Urothelium cell line (cell line): Measurements from ENCODE around the gene CRCP.
"Not testable (repeated sequence)": the region's sequence is repeated elsewhere in the genome, so short reads cannot be mapped to it uniquely, and the experiment has no call there.

ENCODE experiments used
- DNase-seq: peaks from one replicate; pipeline ENCODE4 v3.0.0; 2011; ENCODE audit warnings: low spot score, mixed read lengths
- FAIRE-seq: peaks from 2 replicates; lab custom pipeline; 2011; peaks lifted over from hg19 to GRCh38; lab: Jason Lieb, UNC

CRCP gene

DNA sequence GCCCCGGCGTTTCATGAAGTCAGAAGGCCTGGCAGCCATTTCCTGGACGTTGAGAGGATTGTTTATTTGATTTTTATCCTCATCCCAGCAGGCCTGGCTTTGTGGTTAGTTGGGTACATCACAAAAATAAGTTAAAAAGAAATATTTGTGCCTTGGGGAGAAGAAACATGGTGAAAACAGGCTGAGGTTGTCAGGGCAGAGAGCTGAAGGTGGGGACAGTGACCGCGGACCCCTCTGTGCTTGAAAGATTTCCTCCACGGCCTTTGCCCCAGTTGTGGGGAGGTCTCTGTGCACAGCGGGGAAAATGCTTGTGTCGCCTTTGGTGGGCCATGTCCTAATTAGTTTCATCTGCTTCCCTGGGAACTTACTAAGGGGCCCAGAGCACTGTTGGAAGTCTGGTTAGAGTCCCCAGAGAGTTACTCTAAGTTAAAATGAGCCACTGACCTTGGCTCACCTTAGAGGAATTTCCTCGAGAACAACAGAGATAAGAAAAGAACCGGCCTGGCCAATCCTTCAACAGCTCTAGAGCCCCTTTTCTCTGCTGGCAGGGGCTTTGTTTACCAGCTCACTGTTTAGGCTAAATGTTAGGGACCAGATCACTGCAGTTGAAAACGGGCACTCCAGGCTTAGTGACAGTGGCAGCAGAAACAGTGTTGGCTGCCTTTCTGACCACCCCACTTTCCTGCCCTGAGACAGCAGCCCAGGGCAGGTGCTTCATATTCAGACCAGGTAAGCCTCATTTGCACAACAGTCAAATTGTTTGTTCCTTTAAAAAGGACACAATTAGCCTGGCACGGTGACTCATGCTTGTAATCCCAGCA is 37.9 kb downstream of the CRCP start:
- FAIRE-seq = no peak
- no peak for DNase-seq

- FAIRE-seq = no peak
- DNase-seq = no peak
Observed at GRCh38 chr7:66153691-66154090, 39.0 kb downstream of the CRCP start.

DNA sequence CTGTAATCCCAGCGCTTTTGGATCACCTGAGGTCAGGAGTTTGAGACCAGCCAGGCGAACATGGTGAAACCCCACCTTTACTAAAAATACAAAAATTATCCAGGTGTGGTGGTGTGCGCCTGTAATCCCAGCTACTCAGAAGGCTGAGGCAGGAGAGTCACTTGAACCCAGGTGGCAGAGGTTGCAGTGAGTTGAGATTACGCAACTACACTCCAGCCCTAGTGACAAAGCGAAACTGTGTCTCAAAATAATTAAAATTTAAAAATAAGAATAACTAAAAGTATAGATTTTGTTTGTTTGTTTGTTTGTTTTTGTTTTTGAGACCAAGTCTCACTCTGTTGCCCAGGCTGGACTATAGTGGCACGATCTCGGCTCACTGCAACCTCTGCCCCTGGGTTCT is 41.4 kb downstream of the CRCP start:
- DNase-seq, FAIRE-seq: not testable (repeated sequence)

GRCh38 chr7:66157060-66157459 is 42.4 kb downstream of the CRCP start:
- FAIRE-seq (no peak), DNase-seq (no peak)

GRCh38 chr7:66162622-66163021 is 48.0 kb downstream of the CRCP start:
- DNase-seq = no peak
- FAIRE-seq = no peak

DNA sequence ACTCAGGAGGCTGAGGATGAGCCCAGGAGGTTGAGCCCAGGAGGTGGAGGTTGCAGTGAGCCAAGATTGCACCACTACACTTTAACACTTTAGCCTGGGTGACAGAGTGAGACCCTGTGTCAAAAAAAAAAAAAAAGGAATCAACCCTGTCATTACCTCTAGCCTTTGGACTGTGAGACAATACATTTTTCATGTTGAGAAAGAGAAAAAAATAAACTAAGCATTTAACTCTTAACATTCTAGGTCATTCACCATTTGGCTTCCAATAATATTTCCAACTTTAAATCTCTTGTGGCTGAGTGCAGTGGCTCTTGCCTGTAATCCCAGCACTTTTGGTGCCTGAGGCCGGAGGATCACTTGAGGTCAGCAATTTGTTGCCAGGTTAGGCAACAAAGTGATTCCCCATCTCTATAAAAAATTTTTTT is 48.6 kb downstream of the CRCP start:
- DNase-seq (no peak), FAIRE-seq (no peak)

DNA sequence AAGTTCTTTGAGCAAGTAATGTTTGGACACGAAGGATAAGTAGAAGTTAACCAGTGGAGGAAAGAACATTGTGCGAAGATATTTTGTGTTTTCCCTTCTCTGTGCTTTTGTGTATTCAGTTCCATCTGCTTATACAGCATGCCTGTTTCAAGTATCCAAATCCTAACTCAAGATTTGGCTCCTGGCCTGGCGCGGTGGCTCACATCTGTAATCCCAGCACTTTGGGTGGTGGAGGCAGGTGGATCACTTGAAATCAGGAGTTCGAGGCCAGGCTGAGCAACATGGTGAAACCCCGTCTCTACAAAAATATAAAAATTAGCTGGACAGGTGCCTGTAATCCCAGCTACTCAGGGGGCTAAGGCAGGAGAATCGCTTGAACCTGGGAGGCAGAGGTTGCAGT is 49.7 kb downstream of the CRCP start:
- no peak for DNase-seq
- no peak for FAIRE-seq

DNA sequence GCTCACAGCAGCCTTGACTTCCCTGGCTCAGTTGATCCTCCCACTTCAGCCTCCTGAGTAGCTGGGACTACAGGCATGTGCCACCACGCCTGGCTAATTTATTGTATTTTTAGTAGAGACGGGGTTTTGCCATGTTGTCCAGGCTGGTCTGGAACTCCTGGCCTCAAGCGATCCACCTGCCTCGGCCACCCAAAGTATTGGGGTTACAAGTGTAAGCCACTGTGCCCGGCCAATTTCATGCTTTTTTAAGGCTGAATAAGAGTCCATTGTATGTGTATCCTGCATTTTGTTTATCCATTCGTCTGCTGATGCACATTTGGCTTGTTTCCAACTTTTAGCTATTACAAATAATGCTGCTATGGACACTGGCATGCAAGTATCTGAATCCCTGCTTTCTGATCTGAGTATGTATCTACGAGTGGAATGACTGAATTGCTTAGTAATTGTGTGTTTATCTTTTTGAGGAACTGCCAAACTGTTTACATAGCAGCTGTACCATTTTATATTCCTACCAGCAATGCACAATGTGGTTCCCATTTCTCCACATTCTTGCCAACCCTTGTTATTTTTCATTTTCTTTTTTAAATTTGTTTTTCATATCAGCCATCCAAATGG is 53.2 kb downstream of the CRCP start:
- FAIRE-seq = no peak
- no peak for DNase-seq

GRCh38 chr7:66169616-66170015 is 55.0 kb downstream of the CRCP start:
- FAIRE-seq = no peak

DNA sequence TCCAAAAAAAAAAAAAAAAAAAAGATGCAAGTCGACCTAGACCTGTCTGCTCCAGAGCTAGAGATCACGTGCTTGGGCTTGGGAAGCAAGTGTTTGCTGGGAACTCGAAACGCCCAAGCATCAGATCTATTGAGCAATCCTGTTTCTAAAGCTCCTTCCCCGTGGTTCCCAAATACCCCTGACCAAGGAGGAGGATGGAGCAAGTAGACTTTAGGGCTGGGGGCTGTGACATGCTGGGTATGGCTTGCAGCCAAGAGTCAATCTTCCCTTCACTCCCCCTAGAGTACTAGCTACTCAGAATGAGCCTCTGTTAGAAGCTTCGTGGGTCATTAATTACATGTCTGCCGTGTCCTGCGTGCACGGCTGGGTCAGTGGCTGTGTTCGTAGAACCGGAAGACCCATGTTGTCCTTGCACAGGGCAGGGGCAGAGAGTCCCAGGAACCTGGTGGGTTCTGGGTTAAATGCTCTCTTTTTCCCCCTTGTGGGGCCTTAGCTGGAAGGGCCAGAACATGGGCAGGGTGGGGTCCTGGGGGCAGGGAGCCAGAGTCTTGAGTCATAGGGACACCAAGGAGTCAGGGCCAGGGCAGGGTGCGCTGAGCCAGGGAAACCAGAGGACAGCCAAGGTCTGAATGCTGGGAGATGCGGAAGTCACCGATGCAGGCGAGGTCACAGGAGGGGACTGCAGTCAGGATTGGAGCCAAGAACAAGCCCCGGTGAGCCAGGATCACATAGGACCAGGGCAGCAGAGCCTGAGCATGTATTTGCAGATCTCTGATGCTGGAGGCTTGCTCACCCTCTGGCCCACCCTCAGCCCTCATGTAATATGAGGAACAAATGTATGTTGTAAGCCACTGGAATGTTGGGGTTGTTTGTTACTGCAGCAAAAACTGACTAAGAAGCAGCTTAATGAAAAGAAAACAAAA is 55.9 kb downstream of the CRCP start:
- no peak for DNase-seq
- FAIRE-seq = no peak

More at GRCh38 chr7:66169616-66170015, 55.0 kb downstream of the CRCP start:
- DNase-seq = no peak

GRCh38 chr7:66172536-66173401 is 58.1 kb downstream of the CRCP start:
- DNase-seq, FAIRE-seq: not testable (repeated sequence)

GRCh38 chr7:66173856-66174255 is 59.2 kb downstream of the CRCP start:
- no peak for DNase-seq
- FAIRE-seq = no peak

DNA sequence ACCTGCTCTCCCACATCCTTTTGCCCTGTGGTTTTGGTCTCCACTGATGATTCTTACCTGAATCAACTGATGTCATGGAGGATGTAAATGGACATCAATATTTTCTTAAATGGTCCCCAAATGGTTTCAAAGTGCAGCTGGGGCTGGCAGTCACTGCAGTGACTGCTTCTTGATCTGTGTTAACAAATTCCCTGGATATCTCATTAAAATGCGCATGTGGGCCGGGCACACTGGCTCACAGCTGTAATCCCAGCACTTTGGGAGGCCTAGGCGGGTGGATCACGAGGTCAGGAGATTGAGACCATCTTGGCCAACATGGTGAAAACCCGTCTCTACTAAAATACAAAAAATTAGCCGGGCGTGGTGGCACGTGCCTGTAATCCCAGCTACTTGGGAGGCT is 60.4 kb downstream of the CRCP start:
- not testable (repeated sequence) for FAIRE-seq, DNase-seq

GRCh38 chr7:66176914-66177313 is 62.3 kb downstream of the CRCP start:
- DNase-seq = no peak
- FAIRE-seq = no peak

GRCh38 chr7:66178258-66178657 is 63.6 kb downstream of the CRCP start:
- DNase-seq (no peak), FAIRE-seq (no peak)

DNA sequence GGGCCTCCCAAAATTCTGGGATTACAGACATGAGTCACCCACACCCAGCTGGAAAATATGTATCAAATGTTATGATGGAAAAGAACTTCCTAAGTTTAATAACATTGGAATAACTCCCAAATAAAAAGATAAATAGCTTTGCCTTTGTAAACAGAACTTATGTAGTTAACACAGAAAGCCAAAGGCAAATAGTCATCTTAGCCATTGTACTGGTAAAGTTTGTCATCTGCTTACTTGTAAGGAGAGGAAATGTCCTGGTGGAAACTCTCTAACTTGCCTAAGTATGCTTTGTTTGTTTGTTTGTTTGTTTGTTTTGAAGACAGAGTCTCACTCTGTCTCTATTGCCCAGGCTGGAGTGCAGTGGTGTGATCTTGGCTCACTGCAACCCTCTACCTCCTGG is 66.7 kb downstream of the CRCP start:
- DNase-seq (no peak), FAIRE-seq (no peak)

- FAIRE-seq (no peak), DNase-seq (no peak)
Observed at GRCh38 chr7:66181845-66182244, 67.2 kb downstream of the CRCP start.

- FAIRE-seq (no peak), DNase-seq (no peak)
Observed at GRCh38 chr7:66182920-66183319, 68.3 kb downstream of the CRCP start.

- no peak for DNase-seq
Observed at GRCh38 chr7:66183700-66184099, 69.1 kb downstream of the CRCP start.

GRCh38 chr7:66185680-66186187 is 71.1 kb downstream of the CRCP start:
- DNase-seq (no peak), FAIRE-seq (no peak)

More at GRCh38 chr7:66183700-66184099, 69.1 kb downstream of the CRCP start:
- FAIRE-seq = no peak
